GM21381 (cell line): Measurements from ENCODE around the gene TNFAIP8L3.

Experiments
- ATAC-seq: cut with Tn5 transposase; IDR thresholded peaks from one replicate; pipeline ENCODE4 v1.9.1; 2021; ENCODE audit warnings: mild to moderate bottlenecking, moderate library complexity; ENCODE audit not compliant: unreplicated experiment

The TNFAIP8L3 gene

DNA sequence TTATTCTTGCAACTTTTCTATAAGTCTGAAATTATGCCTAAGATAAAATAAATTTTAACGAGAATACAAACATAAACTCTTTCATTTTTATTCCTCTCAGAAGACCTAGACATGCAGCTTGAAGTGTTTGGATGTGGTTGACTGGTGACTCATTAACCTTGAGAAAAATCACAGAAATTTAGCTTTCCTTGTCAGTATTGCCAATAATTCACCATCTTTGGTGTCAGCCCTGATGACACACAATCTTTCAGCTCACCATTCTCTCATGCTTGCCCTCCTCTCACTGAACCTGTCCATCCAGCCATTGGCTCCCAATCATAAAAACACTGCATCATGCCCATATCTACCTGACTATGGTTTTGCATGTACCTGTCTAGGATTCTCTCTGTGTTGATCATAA lies 22.6 kb upstream of the TNFAIP8L3 start:
- no peak for ATAC-seq

DNA sequence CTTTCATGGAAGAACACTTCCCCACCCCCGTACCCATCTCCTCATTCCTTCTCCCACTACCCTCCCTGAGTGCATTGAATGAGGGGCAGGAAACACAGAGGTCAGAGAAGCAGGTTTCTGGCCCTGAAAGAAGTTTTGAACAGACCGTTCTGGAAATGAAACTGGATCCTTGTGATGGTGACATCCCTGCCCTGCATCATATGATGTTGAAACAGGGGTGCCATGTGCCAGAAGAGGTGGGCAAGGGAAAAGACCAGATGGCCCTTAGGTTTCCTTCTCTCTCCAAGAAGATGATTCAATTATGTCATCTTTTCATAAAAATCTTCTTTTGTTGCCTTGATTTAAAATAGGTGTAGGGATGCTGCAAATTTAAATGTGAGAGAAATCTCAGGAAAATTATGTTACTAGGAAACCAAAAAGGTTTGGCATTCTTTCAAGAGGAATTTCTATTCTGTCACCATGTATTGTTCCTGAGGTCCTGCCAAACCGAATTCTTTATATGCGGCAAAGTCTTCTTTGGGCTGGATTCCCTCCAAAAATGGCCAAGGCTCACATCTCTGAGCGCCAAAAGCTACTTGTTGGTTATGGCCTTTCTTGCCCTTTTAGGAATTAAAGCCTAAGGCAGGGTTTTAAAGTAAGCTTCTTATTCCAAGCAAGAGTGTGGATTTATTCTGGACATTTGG lies 19.9 kb upstream of the TNFAIP8L3 start:
- no peak for ATAC-seq

DNA sequence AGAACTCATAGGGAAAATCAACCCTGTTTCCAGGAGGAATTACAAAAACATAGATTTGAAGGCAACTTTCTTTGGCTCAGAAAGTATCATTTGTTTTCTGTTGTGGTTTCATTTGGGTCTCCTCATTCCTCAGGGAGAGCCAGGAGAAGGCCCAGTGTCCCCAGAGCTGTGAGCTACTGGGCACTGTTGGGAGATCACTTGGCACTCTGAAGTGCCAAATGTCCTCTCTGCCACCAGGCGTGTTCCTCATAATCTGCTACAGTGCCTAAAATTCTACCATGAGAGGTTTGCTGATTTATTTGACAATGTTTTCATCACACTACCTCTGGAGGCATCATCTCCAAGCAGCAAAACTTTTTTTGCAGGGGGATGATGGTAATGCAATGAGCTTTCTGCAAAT lies 17.4 kb upstream of the TNFAIP8L3 start:
- no peak for ATAC-seq

DNA sequence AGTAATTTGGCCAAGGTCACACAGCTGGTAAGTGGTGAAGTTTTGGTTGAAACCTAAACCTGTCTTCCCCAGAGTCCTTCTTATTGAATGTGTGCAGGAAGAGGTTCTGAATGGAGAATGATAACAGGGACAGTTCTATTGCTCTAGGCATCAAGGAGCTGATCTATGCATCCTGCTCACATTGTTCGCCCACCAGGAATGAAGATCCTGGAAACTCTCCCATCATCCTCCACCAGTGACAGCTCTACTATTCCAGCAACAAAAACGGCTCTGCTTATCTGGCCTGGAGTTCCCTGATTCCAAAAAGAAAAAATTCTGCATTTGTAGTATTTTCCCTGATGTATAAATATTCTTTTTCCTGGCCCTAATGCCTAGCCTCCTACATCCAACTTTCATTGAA lies 16.4 kb upstream of the TNFAIP8L3 start:
- no peak for ATAC-seq

DNA sequence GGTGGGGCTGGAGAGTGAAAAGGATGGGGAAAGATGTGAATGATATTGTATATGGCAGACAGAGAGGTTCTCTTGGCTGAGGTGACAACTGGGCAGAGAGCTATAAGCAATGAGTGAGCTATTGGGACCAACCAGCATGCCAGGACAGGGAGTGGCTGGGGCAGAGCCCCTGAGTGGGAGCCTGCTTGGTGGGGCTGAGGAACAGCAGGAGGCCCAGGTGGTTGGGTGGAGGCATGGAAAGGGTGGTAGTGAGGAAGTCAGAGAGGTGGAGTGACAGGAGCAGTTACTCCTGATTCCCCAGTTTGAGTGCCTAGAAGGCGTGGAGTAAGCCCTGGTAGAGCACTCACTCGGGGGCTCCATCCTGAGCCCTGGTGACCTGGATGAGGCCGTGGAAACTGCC lies 15.5 kb upstream of the TNFAIP8L3 start:
- ATAC-seq, result no peak

DNA sequence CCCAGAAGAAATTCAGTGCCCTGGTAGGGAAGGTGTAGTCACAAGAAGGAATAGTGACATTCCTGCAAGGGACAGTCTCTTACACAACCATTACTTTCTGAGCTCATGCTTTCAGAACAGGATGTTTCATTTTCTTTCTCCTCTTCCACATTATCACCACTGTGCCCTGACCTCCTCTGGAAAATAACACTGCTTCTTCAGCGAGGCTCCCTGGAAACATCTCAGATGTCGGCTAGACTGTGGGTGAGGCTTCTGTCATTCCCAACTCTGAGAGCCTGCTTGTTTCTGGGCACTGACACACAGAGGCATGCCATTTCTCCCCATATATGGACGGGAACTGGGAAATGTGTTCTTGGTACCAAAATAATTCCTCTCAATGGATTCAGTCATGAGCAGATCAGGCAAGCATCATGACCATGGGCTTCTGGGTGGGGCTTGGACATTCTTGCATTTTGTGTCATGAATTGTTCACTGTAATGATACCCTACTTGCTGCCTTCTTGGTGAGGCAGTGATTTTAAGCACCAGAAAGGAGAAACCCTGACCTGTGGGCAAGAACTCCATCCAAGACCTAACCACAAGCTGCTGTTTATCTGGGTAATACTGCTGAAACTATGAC lies 14.3 kb upstream of the TNFAIP8L3 start:
- ATAC-seq, result no peak

DNA sequence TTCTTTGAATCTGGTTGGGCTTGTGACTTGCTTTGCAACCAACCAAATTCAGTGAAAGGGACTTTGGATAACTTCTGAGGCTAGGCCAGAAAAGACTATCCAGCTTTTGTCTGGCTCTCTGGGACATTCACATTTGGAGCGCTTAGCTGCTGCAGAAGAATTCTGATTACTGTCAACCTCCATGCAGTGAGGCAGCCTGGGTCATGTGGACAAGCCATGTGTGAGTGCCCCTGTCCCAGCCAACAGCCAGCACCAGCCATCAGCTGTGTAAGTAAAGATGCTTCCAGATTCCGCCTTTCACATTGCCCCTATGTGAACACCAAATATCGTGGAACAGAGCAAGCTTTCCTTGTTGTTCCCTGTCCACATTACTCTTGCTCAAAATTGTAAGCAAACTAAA lies 12.9 kb upstream of the TNFAIP8L3 start:
- ATAC-seq, result no peak

DNA sequence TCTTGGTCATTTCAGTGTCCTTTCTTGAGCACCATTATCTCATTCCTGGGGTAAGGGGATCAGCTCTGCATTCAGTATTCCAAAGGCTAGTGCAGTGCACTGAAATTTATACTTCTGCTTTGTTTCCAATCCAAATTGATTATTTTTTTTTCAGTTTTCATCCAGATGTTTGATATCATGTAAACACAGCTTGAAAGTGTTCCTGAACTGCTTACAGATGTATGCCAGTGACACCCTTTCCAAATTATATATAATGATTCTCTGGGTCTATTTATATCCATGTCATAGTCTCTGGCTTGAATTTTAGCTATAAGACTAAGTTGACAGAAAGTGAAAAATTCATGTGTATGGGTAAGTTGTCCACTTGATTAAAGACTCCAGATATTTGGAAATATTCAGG lies 11.8 kb upstream of the TNFAIP8L3 start:
- ATAC-seq, result no peak

DNA sequence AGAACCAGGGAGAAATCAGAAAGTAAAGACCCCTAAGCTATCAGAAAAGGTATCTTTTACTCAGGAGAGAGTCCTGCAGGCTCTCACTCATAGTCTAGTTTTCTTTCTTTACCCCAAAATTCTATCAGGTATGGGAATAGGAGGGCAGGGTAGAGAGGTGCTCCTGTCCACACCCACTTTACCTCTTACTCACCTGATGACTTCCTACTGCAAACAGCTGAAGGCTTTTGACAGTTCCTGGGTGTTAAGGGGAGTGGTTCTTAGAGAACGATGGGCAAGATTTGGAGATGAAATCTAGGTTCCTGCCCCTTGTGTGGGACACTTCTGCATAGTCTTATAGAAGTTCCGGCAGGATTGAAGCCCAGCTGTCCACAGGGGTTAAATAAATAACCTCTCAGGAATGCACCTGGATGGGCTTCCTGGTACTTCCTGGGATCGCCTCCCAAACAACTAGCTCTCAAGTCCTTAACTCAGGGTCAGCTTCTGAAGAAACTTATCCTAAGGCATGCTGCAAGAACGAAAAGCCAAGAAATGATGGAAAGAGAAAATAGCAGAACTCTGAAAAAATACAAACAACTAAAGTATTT lies 10.8 kb upstream of the TNFAIP8L3 start:
- no peak for ATAC-seq

DNA sequence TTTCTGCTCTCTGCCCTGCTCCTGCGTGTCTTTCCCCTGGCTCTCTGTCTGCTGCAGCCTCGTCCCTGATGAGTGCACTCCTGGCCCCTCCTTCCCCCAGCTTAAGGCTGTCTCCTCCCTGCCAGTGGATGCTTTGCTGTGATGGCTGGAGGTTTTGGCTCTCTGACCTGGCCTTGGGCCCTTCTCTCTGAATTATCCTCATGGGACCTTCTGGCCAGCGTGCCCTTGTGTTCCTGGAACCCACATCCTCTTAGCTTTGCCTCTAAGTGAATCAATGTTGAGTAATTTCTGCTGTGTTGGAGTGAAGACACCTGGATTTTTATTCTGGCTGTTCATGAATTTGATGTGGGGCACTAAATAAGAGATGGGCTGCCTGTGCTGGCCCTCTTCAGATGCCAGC lies 9.8 kb upstream of the TNFAIP8L3 start:
- ATAC-seq, result no peak

DNA sequence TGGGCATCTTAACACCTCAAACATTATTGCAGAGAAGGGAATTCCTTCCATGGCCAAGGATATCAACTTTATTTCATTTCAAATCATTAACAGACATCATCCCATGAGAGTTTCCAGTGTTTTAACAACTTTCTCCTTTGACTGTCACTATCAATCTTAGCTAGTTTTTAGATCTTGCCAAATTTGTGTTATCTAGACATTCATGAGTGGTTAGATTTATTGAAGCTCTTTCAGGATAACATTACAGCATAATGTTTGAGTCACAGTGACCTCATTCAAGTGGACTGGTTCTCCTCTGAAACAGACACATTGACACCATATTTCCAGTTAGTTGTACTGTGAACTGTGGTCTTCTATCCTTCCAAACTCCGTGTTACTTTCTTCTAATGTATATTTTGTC lies 8.6 kb upstream of the TNFAIP8L3 start:
- ATAC-seq, result no peak

DNA sequence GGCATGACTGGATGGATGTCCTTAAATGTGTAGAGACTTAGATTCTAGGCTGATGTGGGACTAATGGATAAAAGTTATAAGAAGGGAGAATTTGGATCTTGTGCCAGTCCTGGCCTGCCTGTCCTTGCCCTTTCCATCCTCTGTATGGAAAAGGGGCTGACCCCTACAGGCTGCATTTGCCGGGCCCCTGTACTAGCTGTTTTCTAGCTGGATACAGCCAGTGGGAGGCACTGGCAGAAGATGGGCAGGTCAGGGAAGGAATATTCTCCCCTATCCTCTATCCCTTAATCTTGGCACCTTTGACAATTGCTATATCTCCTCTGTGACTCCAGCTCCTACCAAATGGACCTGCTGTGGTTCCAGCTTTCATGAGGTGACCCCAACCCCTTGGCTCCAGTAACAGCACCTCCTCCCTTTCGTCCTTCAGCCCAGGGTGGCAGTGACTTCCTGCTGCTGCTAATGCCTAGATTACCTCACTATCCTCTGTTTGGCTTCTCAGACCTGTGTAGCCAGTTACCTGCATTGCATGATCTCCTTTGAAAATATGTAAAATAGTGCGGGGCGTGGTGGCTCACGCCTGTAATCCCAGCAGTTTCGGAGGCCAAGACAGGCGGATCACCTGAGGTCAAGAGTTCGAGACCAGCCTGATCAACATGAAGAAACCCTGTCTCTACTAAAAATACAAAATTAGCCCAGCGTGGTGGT lies 6.2 kb upstream of the TNFAIP8L3 start:
- no peak for ATAC-seq

DNA sequence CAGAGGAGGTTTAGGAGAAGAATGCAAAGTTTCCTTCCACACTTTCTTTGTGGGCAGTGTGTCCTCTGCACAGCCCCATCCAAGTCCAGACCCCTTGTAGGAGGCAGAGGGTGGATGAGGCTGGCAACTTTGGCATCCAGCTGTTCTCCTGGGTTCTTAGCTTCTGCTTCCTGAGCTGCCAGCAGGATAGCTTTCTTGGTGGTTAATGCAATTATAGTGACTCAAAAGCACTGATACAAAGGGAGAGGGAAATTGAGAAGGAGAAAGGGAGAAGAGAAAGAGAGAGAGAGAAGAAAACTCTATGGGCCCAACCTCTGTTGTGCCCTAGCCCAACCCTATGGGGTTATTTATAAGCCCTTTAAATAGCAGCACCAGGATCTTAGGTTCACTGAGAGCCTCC lies 4.5 kb upstream of the TNFAIP8L3 start:
- no peak for ATAC-seq

DNA sequence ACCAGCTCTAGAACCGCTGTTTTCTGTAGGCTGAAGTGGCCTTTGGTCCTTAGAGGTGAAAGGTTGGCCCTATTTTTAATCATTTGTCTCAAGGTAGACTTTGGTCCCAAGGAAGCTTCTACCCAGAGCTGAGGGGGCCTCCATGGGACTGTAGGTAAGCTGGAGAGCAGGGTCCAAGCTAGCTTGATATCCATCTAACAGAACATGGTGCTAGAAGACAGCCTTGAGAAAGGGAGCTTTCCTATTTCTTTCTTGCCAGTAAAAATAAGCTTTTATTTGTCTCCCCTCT lies 3.6 kb upstream of the TNFAIP8L3 start:
- ATAC-seq, result no peak

DNA sequence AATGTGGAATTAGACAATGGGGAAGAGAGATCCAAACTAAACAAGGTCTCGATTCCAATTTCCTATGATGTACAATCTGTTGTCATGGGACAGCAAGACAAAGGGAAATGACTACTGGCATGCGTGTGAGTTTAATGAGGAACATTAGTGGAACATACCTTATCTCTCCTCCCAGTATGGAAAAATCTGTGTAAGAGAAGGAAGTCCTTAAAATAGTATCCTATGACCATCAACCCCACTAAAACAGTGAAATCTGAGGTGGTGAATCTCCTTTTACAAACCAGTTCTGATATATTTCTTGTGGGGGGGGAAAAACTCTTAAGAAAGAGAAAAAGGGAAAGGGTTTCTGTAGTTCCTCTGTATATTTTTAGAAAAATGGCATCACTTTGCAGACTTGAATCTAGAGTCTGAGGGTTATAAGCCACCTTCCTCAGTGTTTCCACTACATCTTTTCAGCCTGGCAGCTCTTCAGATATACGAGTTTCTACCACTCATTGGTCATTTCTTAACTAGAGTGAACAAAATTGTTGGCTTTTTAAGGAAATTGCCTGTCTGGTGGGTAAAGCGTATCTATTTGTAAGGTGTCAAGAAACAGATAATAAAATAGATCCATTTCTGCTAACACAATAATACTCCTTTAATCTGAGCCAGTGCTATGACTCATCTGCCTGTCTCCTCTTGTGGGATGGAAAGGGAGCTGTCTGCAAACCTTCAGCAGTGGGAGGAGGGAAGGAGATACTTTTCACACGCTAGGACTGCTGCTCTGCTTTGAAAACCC lies 3.0 kb upstream of the TNFAIP8L3 start:
- no peak for ATAC-seq

DNA sequence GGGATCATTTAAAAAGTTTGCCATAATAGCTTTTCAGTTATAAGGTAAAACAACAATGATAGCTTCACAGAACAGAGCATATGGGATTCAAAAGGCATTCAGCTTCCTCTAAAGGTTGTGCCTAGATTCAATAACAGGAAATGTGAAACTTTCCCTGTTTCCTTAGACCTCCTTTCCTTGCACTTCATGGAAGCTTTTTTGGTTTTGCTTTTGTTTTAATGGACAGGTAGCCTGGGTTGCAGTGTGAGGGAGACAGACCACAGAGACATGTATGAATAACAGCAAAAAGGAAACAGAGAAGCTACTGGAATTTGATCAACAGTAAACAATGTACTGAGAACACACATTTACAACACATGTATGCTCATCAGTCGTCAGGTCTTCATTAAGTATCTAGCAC lies 2.3 kb upstream of the TNFAIP8L3 start:
- no peak for ATAC-seq

DNA sequence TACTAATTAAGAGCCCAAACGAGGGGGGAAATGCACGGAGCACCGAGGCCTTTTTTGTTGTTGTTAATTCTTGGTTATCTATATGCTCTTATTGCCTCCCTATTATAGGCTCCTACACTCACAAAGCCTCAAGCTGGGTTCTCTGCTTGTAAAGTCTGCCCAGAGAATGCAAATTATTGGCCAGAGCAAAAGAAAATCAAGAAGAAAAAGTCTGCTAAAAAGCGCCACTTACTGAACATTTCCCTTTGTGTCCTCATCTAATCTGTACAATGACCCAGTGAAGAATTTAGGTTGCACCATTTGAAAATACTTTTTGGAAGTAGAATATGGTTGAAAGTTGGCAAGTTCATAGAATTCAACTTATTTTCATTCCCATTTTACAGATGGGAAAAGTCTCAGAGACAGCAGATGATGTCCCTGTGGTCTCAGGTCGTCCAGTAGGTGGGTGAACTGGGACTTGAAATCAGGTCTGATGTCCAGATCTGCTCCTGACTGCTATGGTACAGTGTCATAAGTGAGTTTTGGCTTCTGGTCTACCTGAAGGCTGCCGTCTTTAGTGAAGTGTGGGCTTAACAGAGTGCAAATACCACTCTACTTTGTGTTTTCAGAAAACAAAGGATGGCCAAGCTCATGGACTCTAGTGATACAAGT lies 1.1 kb upstream of the TNFAIP8L3 start:
- ATAC-seq, result no peak

DNA sequence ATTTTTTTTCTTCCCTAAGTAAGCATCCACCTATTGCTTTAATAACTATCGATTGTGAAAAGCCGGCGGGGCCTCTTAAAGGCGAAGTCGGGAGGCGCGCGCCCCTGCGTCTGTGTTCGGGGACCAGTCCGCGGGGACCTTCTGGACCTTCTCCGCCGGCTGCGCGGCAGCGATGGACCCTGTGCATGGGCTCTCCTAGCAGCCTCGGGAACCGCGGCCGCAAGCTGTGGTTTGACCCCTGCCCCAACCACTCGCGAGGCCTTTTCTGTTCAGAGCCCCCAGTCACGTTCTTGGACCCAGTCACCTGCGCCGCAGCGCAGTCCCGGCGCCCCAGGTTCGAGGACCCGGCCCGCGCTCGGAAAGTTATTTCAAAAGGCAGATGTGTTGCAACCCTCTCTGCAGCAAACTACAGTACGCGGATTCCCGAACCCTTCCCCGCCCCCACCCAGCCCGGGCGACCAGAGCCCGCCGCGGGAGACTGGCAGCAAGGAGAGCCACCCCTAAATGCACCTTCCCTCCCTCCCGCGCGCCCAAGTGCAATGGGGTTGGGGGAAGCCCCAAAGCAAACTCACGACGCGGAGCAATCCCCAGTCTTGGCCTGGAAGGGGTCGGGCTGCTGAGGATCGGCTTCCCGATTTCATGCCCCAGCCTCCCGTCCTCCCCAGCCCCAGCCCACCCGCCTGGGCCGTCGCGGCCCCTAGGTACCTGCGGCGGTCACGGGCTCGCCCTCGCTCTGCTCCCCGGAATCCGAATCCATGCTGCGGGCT lies 684 bp downstream of the TNFAIP8L3 start:
- no peak for ATAC-seq

DNA sequence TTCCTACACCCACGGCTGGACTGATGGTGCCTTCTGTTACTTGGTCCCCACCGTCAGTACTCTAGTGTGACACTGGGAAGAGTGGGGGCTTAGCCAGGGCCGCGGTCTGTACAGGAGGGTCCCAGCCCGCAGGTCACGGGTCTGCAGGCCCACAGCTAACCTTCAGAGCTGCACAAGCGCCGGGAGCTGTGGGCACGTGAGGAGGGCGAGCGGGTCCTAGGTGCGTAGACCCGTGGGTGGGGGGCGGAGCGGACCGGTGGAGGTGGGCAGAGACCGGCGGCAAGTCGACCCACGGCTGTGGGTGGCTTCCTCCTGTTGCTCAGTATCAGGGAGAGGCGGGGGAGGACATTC lies 1.2 kb downstream of the TNFAIP8L3 start:
- ATAC-seq, result no peak

DNA sequence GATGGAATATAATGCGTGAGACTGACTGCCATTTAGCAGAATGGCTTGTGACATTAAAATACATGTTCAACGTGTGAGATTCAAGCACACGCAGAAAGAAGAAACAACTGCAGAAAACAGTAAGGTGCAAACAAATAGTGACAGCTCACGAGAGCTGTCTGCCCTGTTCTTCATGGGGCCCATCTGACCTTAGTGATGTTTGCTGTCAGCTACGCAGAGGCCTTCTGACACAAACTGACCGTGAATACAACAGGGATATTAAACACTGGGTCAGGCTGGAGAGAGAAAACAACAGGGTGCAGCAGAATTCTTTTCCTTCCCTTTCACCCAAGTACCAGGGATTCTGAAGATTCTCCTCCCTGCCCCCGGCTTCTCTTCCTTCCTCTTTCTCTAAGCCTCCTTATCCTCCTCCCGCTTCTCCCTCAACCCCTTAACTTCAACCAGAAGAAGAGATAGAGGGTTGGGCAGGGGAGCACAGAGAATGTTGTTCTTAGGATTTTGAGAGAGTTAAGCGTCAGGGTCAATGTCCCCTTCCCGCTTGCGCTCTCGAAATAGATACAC lies 2.1 kb downstream of the TNFAIP8L3 start:
- no peak for ATAC-seq
